ENCODE results near the gene PPP2R3B.
"Not testable (repeated sequence)": the region's sequence is repeated elsewhere in the genome, so short reads cannot be mapped to it uniquely, and the experiment has no call there.

The PPP2R3B gene

GRCh38 chrX:421646-422391 lies 35.1 kb upstream of the PPP2R3B start:
- H3K36me3 ChIP-seq (ENCODE audit: control insufficient read depth, insufficient read depth, low read length): no peaks in the 10 kb centered on the region
- no peak overlapping the region for H3K9ac ChIP-seq (ENCODE audit: low read length)
- H3K27me3 ChIP-seq (ENCODE audit: control insufficient read depth, insufficient read depth, low read length): no peaks in the 10 kb centered on the region
- no peak overlapping the region for H3K4me3 ChIP-seq (ENCODE audit: low read length)
- H3K9me3 ChIP-seq (ENCODE audit: control insufficient read depth, low read length): no peaks in the 10 kb centered on the region
- no peaks in the 10 kb centered on the region for H3K4me1 ChIP-seq (ENCODE audit: control insufficient read depth, insufficient read depth, low read length)

- no peaks in the 10 kb centered on the region for H3K27me3 ChIP-seq (ENCODE audit: control insufficient read depth, insufficient read depth, low read length)
Observed at GRCh38 chrX:420496-421223, 34.0 kb upstream of the PPP2R3B start.

GRCh38 chrX:418927-419729 lies 32.4 kb upstream of the PPP2R3B start:
- H3K9me3 ChIP-seq (ENCODE audit: control insufficient read depth, low read length): no peaks in the 10 kb centered on the region
- H3K4me3 ChIP-seq (ENCODE audit: low read length): no peak overlapping the region
- H3K27me3 ChIP-seq (ENCODE audit: control insufficient read depth, insufficient read depth, low read length): no peaks in the 10 kb centered on the region
- no peak overlapping the region for H3K9ac ChIP-seq (ENCODE audit: low read length)
- H3K4me1 ChIP-seq (ENCODE audit: control insufficient read depth, insufficient read depth, low read length): no peaks in the 10 kb centered on the region
- H3K36me3 ChIP-seq (ENCODE audit: control insufficient read depth, insufficient read depth, low read length): no peaks in the 10 kb centered on the region

More at GRCh38 chrX:420496-421223, 34.0 kb upstream of the PPP2R3B start:
- H3K9me3 ChIP-seq (ENCODE audit: control insufficient read depth, low read length): no peaks in the 10 kb centered on the region
- no peaks in the 10 kb centered on the region for H3K36me3 ChIP-seq (ENCODE audit: control insufficient read depth, insufficient read depth, low read length)
- H3K4me1 ChIP-seq (ENCODE audit: control insufficient read depth, insufficient read depth, low read length): no peaks in the 10 kb centered on the region
- no peak overlapping the region for H3K4me3 ChIP-seq (ENCODE audit: low read length)
- H3K9ac ChIP-seq (ENCODE audit: low read length): no peak overlapping the region

GRCh38 chrX:415498-415897 lies 28.8 kb upstream of the PPP2R3B start:
- not testable (repeated sequence) for H3K9ac ChIP-seq (ENCODE audit: low read length); H3K4me1 ChIP-seq (ENCODE audit: control insufficient read depth, insufficient read depth, low read length); H3K4me3 ChIP-seq (ENCODE audit: low read length); H3K27me3 ChIP-seq (ENCODE audit: control insufficient read depth, insufficient read depth, low read length); H3K9me3 ChIP-seq (ENCODE audit: control insufficient read depth, low read length); H3K36me3 ChIP-seq (ENCODE audit: control insufficient read depth, insufficient read depth, low read length)

GRCh38 chrX:413322-414201 lies 26.9 kb upstream of the PPP2R3B start:
- no peak overlapping the region for H3K4me3 ChIP-seq (ENCODE audit: low read length)
- no peaks in the 10 kb centered on the region for H3K36me3 ChIP-seq (ENCODE audit: control insufficient read depth, insufficient read depth, low read length)
- H3K27me3 ChIP-seq (ENCODE audit: control insufficient read depth, insufficient read depth, low read length): no peaks in the 10 kb centered on the region
- H3K4me1 ChIP-seq (ENCODE audit: control insufficient read depth, insufficient read depth, low read length): no peaks in the 10 kb centered on the region
- H3K9ac ChIP-seq (ENCODE audit: low read length): no peak overlapping the region
- H3K9me3 ChIP-seq (ENCODE audit: control insufficient read depth, low read length): no peaks in the 10 kb centered on the region

GRCh38 chrX:410296-410695 lies 23.6 kb upstream of the PPP2R3B start:
- H3K4me3 ChIP-seq (ENCODE audit: low read length): no peak overlapping the region
- no peaks in the 10 kb centered on the region for H3K4me1 ChIP-seq (ENCODE audit: control insufficient read depth, insufficient read depth, low read length)
- no peak overlapping the region for H3K9ac ChIP-seq (ENCODE audit: low read length)
- H3K9me3 ChIP-seq (ENCODE audit: control insufficient read depth, low read length): no peaks in the 10 kb centered on the region
- no peaks in the 10 kb centered on the region for H3K36me3 ChIP-seq (ENCODE audit: control insufficient read depth, insufficient read depth, low read length)
- H3K27me3 ChIP-seq (ENCODE audit: control insufficient read depth, insufficient read depth, low read length): no peaks in the 10 kb centered on the region

GRCh38 chrX:405149-405548 lies 18.4 kb upstream of the PPP2R3B start:
- H3K36me3 ChIP-seq (ENCODE audit: control insufficient read depth, insufficient read depth, low read length): no peaks in the 10 kb centered on the region
- no peaks in the 10 kb centered on the region for H3K27me3 ChIP-seq (ENCODE audit: control insufficient read depth, insufficient read depth, low read length)
- H3K4me3 ChIP-seq (ENCODE audit: low read length): no peak overlapping the region
- no peaks in the 10 kb centered on the region for H3K4me1 ChIP-seq (ENCODE audit: control insufficient read depth, insufficient read depth, low read length)
- no peaks in the 10 kb centered on the region for H3K9me3 ChIP-seq (ENCODE audit: control insufficient read depth, low read length)
- no peak overlapping the region for H3K9ac ChIP-seq (ENCODE audit: low read length)

- Histone ChIP-seq H3K4me1 (ENCODE audit: control insufficient read depth, insufficient read depth, low read length) (no peaks in the 10 kb centered on the region), H3K36me3 (ENCODE audit: control insufficient read depth, insufficient read depth, low read length) (no peaks in the 10 kb centered on the region), H3K9ac (ENCODE audit: low read length) (no peak overlapping the region), H3K4me3 (ENCODE audit: low read length) (no peak overlapping the region), H3K9me3 (ENCODE audit: control insufficient read depth, low read length) (no peaks in the 10 kb centered on the region), H3K27me3 (ENCODE audit: control insufficient read depth, insufficient read depth, low read length) (no peaks in the 10 kb centered on the region)
Observed at GRCh38 chrX:404656-405055, 17.9 kb upstream of the PPP2R3B start.

GRCh38 chrX:402857-403256 lies 16.1 kb upstream of the PPP2R3B start:
- H3K9me3 ChIP-seq (ENCODE audit: control insufficient read depth, low read length): no peaks in the 10 kb centered on the region

GRCh38 chrX:400258-400657 lies 13.6 kb upstream of the PPP2R3B start:
- Histone ChIP-seq H3K4me3 (ENCODE audit: low read length) (no peak overlapping the region), H3K4me1 (ENCODE audit: control insufficient read depth, insufficient read depth, low read length) (no peaks in the 10 kb centered on the region), H3K27me3 (ENCODE audit: control insufficient read depth, insufficient read depth, low read length) (no peaks in the 10 kb centered on the region), H3K9me3 (ENCODE audit: control insufficient read depth, low read length) (no peaks in the 10 kb centered on the region), H3K36me3 (ENCODE audit: control insufficient read depth, insufficient read depth, low read length) (no peaks in the 10 kb centered on the region), H3K9ac (ENCODE audit: low read length) (no peak overlapping the region)

More at GRCh38 chrX:402857-403256, 16.1 kb upstream of the PPP2R3B start:
- Histone ChIP-seq H3K9ac (ENCODE audit: low read length) (no peak overlapping the region), H3K27me3 (ENCODE audit: control insufficient read depth, insufficient read depth, low read length) (no peaks in the 10 kb centered on the region), H3K36me3 (ENCODE audit: control insufficient read depth, insufficient read depth, low read length) (no peaks in the 10 kb centered on the region), H3K4me3 (ENCODE audit: low read length) (no peak overlapping the region), H3K4me1 (ENCODE audit: control insufficient read depth, insufficient read depth, low read length) (no peaks in the 10 kb centered on the region)

- Histone ChIP-seq H3K36me3 (ENCODE audit: control insufficient read depth, insufficient read depth, low read length) (no peaks in the 10 kb centered on the region), H3K27me3 (ENCODE audit: control insufficient read depth, insufficient read depth, low read length) (no peaks in the 10 kb centered on the region), H3K4me1 (ENCODE audit: control insufficient read depth, insufficient read depth, low read length) (no peaks in the 10 kb centered on the region), H3K9me3 (ENCODE audit: control insufficient read depth, low read length) (no peaks in the 10 kb centered on the region), H3K4me3 (ENCODE audit: low read length) (no peak overlapping the region), H3K9ac (ENCODE audit: low read length) (no peak overlapping the region)
Observed at GRCh38 chrX:397575-397974, 10.9 kb upstream of the PPP2R3B start.
